H9 (cell line): ENCODE results near the gene KRT77. TPM values are rescaled to one million over a fixed set of nuclear protein-coding genes. Genes with fewer than 3 reads are reported as not detected.

ENCODE experiments used
- DNase-seq: peaks from one replicate; pipeline ENCODE4 v3.0.0-alpha.2; 2017
- H2AFZ ChIP-seq: one replicate; pipeline ENCODE4 v1.6.1; 2013; ENCODE audit warnings: mild to moderate bottlenecking, low read length, control low read depth, moderate library complexity
- H2AK5ac ChIP-seq: 2 replicates; pipeline ENCODE4 v1.6.1; 2013; ENCODE audit warnings: low read length, control low read depth, mixed read lengths; ENCODE audit not compliant: insufficient read length
- H2BK120ac ChIP-seq: one replicate; pipeline ENCODE4 v1.6.1; 2013; ENCODE audit warnings: low read depth, mild to moderate bottlenecking, low read length, control low read depth, inconsistent platforms; ENCODE audit not compliant: poor library complexity, severe bottlenecking
- H2BK12ac ChIP-seq: 2 replicates; pipeline ENCODE4 v1.6.1; 2013; ENCODE audit warnings: low read length, control low read depth, mixed read lengths, low read depth; ENCODE audit not compliant: insufficient read length
- H2BK15ac ChIP-seq: 2 replicates; pipeline ENCODE4 v1.6.1; 2013; ENCODE audit warnings: low read depth, low read length, control low read depth
- H2BK20ac ChIP-seq: one replicate; pipeline ENCODE4 v1.6.1; 2013; ENCODE audit warnings: low read depth, mild to moderate bottlenecking, low read length, control low read depth, inconsistent platforms; ENCODE audit not compliant: poor library complexity, severe bottlenecking
- H2BK5ac ChIP-seq: 2 replicates; pipeline ENCODE4 v1.6.1; 2013; ENCODE audit warnings: low read length, control low read depth, mixed read lengths; ENCODE audit not compliant: insufficient read length
- H3K14ac ChIP-seq: 2 replicates; pipeline ENCODE4 v1.6.1; 2013; ENCODE audit warnings: low read length, control low read depth; ENCODE audit not compliant: insufficient read depth
- H3K18ac ChIP-seq: 2 replicates; pipeline ENCODE4 v1.6.1; 2013; ENCODE audit warnings: low read depth, mild to moderate bottlenecking, mixed read lengths, low read length, control low read depth; ENCODE audit not compliant: insufficient read length
- H3K23ac ChIP-seq: 2 replicates; pipeline ENCODE4 v1.6.1; 2013; ENCODE audit warnings: low read length, control low read depth, mixed read lengths, low read depth; ENCODE audit not compliant: insufficient read length
- H3K23me2 ChIP-seq: 2 replicates; pipeline ENCODE4 v1.6.1; 2013; ENCODE audit warnings: low read depth, mild to moderate bottlenecking, mixed read lengths, low read length, control low read depth; ENCODE audit not compliant: insufficient read length, poor library complexity, severe bottlenecking
- H3K27ac ChIP-seq: 2 replicates; pipeline ENCODE4 v1.5.1; 2013; ENCODE audit warnings: low read length, control low read depth, mixed read lengths, low read depth; ENCODE audit not compliant: insufficient read length
- H3K27me3 ChIP-seq: 2 replicates; pipeline ENCODE4 v1.6.1; 2013; ENCODE audit warnings: low read length, control low read depth, inconsistent platforms; ENCODE audit not compliant: insufficient read depth
- H3K4ac ChIP-seq: 2 replicates; pipeline ENCODE4 v1.6.1; 2013; ENCODE audit warnings: low read depth, mild to moderate bottlenecking, control low read depth, inconsistent platforms, low read length, moderate library complexity
- H3K4me1 ChIP-seq: 2 replicates; pipeline ENCODE4 v1.6.1; 2013; ENCODE audit warnings: low read length, control low read depth, inconsistent platforms; ENCODE audit not compliant: insufficient read depth
- H3K4me2 ChIP-seq: 2 replicates; pipeline ENCODE4 v1.6.1; 2013; ENCODE audit warnings: low read length, control low read depth, mixed read lengths; ENCODE audit not compliant: insufficient read length, insufficient read depth
- H3K56ac ChIP-seq: 2 replicates; pipeline ENCODE4 v1.6.1; 2013; ENCODE audit warnings: low read depth, mild to moderate bottlenecking, mixed read lengths, low read length, control low read depth; ENCODE audit not compliant: insufficient read length
- H3K79me1 ChIP-seq: 2 replicates; pipeline ENCODE4 v1.6.1; 2013; ENCODE audit warnings: low read depth, mild to moderate bottlenecking, moderate library complexity, low read length, control low read depth, inconsistent platforms; ENCODE audit not compliant: insufficient read depth, poor library complexity, severe bottlenecking
- H3K79me2 ChIP-seq: 2 replicates; pipeline ENCODE4 v1.6.1; 2013; ENCODE audit warnings: low read length, control low read depth, inconsistent platforms; ENCODE audit not compliant: insufficient read depth
- H3K9ac ChIP-seq: 2 replicates; pipeline ENCODE4 v1.6.1; 2013; ENCODE audit warnings: low read length, control low read depth, mixed read lengths; ENCODE audit not compliant: insufficient read length; ENCODE audit errors: extremely low read depth
- H3K9me3 ChIP-seq: one replicate; pipeline ENCODE4 v1.6.1; 2013; ENCODE audit warnings: low read depth, low read length, inconsistent platforms; ENCODE audit not compliant: control insufficient read depth
- H3T11ph ChIP-seq: one replicate; pipeline ENCODE4 v1.6.1; 2013; ENCODE audit warnings: mild to moderate bottlenecking, low read length, control low read depth, inconsistent platforms
- H4K20me1 ChIP-seq: one replicate; pipeline ENCODE4 v1.6.1; 2013; ENCODE audit not compliant: control insufficient read depth, insufficient read length, insufficient read depth
- H4K5ac ChIP-seq: 2 replicates; pipeline ENCODE4 v1.6.1; 2013; ENCODE audit warnings: low read depth, mild to moderate bottlenecking, mixed read lengths, low read length, control low read depth; ENCODE audit not compliant: insufficient read length
- H4K8ac ChIP-seq: replicated peaks from 2 replicates; pipeline ENCODE4 v1.6.1; 2013; ENCODE audit warnings: low read length, control low read depth, mixed read lengths, low read depth; ENCODE audit not compliant: insufficient read length
- H4K91ac ChIP-seq: 2 replicates; pipeline ENCODE4 v1.6.1; 2013; ENCODE audit warnings: low read depth, mild to moderate bottlenecking, moderate library complexity, mixed read lengths, low read length, control low read depth; ENCODE audit not compliant: insufficient read length
- H3K27ac Mint-ChIP-seq, 3 experiments: 2 replicates in 2 of 3; 3 replicates in 1 of 3; pipeline ENCODE4 v1.8.0; 2020 to 2021; ENCODE audit warnings: mixed read lengths in 3 of 3, mild to moderate bottlenecking in 1 of 3, moderate library complexity in 1 of 3
- H3K27me3 Mint-ChIP-seq: 2 replicates; pipeline ENCODE4 v1.8.0; 2021; ENCODE audit warnings: low read depth, mild to moderate bottlenecking, moderate library complexity, mixed read lengths
- H3K36me3 Mint-ChIP-seq, 3 experiments: 2 replicates in 2 of 3; 3 replicates in 1 of 3; pipeline ENCODE4 v1.8.0; 2020 to 2021; ENCODE audit warnings: low read depth in 3 of 3, mixed read lengths in 3 of 3; ENCODE audit not compliant: insufficient read depth in 1 of 3
- H3K4me1 Mint-ChIP-seq, 2 experiments: 2 replicates each; pipeline ENCODE4 v1.8.0; 2020; ENCODE audit warnings: mixed read lengths in 2 of 2
- H3K4me3 Mint-ChIP-seq, 2 experiments: 2 replicates in 1 of 2; 3 replicates in 1 of 2; pipeline ENCODE4 v1.8.0; 2020 to 2021; ENCODE audit warnings: mild to moderate bottlenecking in 2 of 2, mixed read lengths in 2 of 2, moderate library complexity in 1 of 2
- H3K9me3 Mint-ChIP-seq, 2 experiments: 2 replicates in 1 of 2; 3 replicates in 1 of 2; pipeline ENCODE4 v1.8.0; 2020; ENCODE audit warnings: mild to moderate bottlenecking in 2 of 2, mixed read lengths in 2 of 2, moderate library complexity in 1 of 2
- WGBS: extraction: QIAGEN DNeasy Blood & Tissue Kit; methylation state at CpG from one replicate; pipeline ENCODE4 v1.1.7; 2013; ENCODE audit warnings: missing lambda C conversion rate, low lambda C conversion rate, mixed read lengths; ENCODE audit not compliant: insufficient read length; ENCODE audit errors: extremely low coverage; 5-methylcytosine and 5-hydroxymethylcytosine counted together
- total RNA-seq: library from RNA; stranded (reverse); gene quantifications from 2 replicates; pipeline ENCODE4 v1.2.1, GENCODE V29; 2021
- TF ChIP-seq, protein P1 (sequence below): fragments of 200-600 bp; sonication (generic); conservative IDR thresholded peaks from 3 replicates; pipeline ENCODE4 v1.8.0; 2021; ENCODE audit warnings: antibody characterized with exemption, mild to moderate bottlenecking

KRT77 gene
- total RNA-seq, 1 experiment from 2014 or later = not detected

DNA sequence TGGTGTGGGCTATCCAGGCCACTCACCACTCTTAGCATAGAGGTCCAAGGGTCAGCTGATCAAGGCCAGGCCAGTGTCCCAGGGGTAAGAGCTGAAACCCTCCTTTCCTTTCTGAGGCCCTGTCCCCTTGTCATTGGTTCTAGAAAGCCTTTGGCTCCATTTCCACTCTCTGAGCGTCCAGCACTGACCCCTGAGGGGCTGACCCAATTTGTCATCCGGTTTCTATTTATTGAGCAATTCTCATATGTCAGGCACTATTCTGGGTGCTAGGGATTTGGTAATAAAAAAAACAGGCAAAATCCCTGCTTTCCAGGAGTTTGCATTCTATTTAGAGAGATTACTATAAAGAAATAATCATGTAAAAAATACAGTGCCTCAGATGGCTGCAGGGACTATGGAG lies 3.4 kb downstream of the KRT77 start:
- Histone ChIP-seq H3K18ac (no peak overlapping the region), H2BK5ac (no peak overlapping the region), H4K8ac (no peak overlapping the region), H3T11ph (no peak overlapping the region), H2AFZ (no peak overlapping the region), H3K9me3 (no peaks in the 10 kb centered on the region), H3K9ac (no peak overlapping the region), H2AK5ac (no peak overlapping the region), H3K79me2 (no peaks in the 10 kb centered on the region), H3K4me2 (no peak overlapping the region), H3K27ac (no peak overlapping the region), H3K56ac (no peak overlapping the region), H4K5ac (no peak overlapping the region), H2BK12ac (no peak overlapping the region), H2BK120ac (no peak overlapping the region), H3K14ac (no peak overlapping the region), H3K23me2 (no peaks in the 10 kb centered on the region), H3K4ac (no peak overlapping the region), H2BK20ac (no peak overlapping the region), H4K20me1 (no peaks in the 10 kb centered on the region), H3K27me3 (no peaks in the 10 kb centered on the region), H3K4me1 (no peaks in the 10 kb centered on the region), H4K91ac (no peak overlapping the region), H3K79me1 (no peaks in the 10 kb centered on the region), H2BK15ac (no peak overlapping the region), H3K23ac (no peak overlapping the region)
- Mint-ChIP-seq H3K4me1 (peaks cover 8 to 14% of the 10 kb centered on the region in 2 experiments), H3K27ac (no peak overlapping the region; a peak in 1 of 7 replicates), H3K9me3 (no peaks in the 10 kb centered on the region), H3K27me3 (peaks cover 30% of the 10 kb centered on the region), H3K36me3 (no peaks in the 10 kb centered on the region), H3K4me3 (no peak overlapping the region)
- no peak for DNase-seq
- WGBS = no CpG with 5 or more reads among the region's 2 CpGs
- TF ChIP-seq, protein P1, sequence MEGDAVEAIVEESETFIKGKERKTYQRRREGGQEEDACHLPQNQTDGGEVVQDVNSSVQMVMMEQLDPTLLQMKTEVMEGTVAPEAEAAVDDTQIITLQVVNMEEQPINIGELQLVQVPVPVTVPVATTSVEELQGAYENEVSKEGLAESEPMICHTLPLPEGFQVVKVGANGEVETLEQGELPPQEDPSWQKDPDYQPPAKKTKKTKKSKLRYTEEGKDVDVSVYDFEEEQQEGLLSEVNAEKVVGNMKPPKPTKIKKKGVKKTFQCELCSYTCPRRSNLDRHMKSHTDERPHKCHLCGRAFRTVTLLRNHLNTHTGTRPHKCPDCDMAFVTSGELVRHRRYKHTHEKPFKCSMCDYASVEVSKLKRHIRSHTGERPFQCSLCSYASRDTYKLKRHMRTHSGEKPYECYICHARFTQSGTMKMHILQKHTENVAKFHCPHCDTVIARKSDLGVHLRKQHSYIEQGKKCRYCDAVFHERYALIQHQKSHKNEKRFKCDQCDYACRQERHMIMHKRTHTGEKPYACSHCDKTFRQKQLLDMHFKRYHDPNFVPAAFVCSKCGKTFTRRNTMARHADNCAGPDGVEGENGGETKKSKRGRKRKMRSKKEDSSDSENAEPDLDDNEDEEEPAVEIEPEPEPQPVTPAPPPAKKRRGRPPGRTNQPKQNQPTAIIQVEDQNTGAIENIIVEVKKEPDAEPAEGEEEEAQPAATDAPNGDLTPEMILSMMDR = no peak
